CD8-positive, alpha-beta memory T cell (primary cell): Measurements from ENCODE around the gene PFDN1. TPM values are rescaled to one million over a fixed set of nuclear protein-coding genes. Genes with fewer than 3 reads are reported as not detected.

ENCODE experiments used
- CTCF ChIA-PET: fragments of 350-600 bp; sonication (Branson Sonifier 250); formaldehyde crosslinking; loops from one replicate; lab custom pipeline; 2021; ENCODE audit warnings: antibody characterized with exemption; lab: Charles Lee
- POLR2A ChIA-PET: fragments of 350-600 bp; sonication (Branson Sonifier 250); formaldehyde crosslinking; loops from one replicate; lab custom pipeline; 2021; ENCODE audit warnings: antibody characterized with exemption; lab: Charles Lee
- DNase-seq, 5 donors: peaks; one replicate each; pipeline versions ENCODE4 v3.0.0 to v3.0.0-alpha.2; 2020 to 2022; ENCODE audit warnings: mixed read lengths in 1 of 5
- H3K27ac ChIP-seq: one replicate; pipeline ENCODE4 v1.7.0; 2013; ENCODE audit warnings: low read depth, mild to moderate bottlenecking, low read length, moderate library complexity
- H3K27me3 ChIP-seq: 2 replicates; pipeline ENCODE4 v1.7.0; 2013; ENCODE audit warnings: low read length, mild to moderate bottlenecking; ENCODE audit not compliant: insufficient read depth, poor library complexity, severe bottlenecking
- H3K36me3 ChIP-seq: 2 replicates; pipeline ENCODE4 v1.7.0; 2013; ENCODE audit warnings: mild to moderate bottlenecking, low read length, moderate library complexity; ENCODE audit not compliant: insufficient read depth
- H3K4me1 ChIP-seq: 2 replicates; pipeline ENCODE4 v1.7.0; 2013; ENCODE audit warnings: mild to moderate bottlenecking, low read length, moderate library complexity; ENCODE audit not compliant: insufficient read depth
- H3K4me3 ChIP-seq: 2 replicates; pipeline ENCODE4 v1.7.0; 2013; ENCODE audit warnings: mild to moderate bottlenecking, low read length
- H3K9me3 ChIP-seq: 2 replicates; pipeline ENCODE4 v1.7.0; 2013; ENCODE audit warnings: mild to moderate bottlenecking, low read length
- H3K27ac Mint-ChIP-seq, 8 donors: one replicate each; pipeline ENCODE4 v1.8.0; 2020 to 2021; ENCODE audit warnings: mixed read lengths in 8 of 8, mild to moderate bottlenecking in 6 of 8, inconsistent platforms in 3 of 8, moderate library complexity in 3 of 8
- H3K27me3 Mint-ChIP-seq, 2 donors: one replicate each; pipeline ENCODE4 v1.8.0; 2020 to 2021; ENCODE audit warnings: mixed read lengths in 2 of 2, mild to moderate bottlenecking in 1 of 2, moderate library complexity in 1 of 2
- H3K36me3 Mint-ChIP-seq, 3 donors: one replicate each; pipeline ENCODE4 v1.8.0; 2020 to 2021; ENCODE audit warnings: mixed read lengths in 3 of 3, inconsistent platforms in 1 of 3, mild to moderate bottlenecking in 1 of 3
- H3K4me1 Mint-ChIP-seq, 3 donors: one replicate each; pipeline ENCODE4 v1.8.0; 2020 to 2021; ENCODE audit warnings: mixed read lengths in 3 of 3, inconsistent platforms in 1 of 3, mild to moderate bottlenecking in 1 of 3
- H3K4me3 Mint-ChIP-seq, 7 donors: one replicate each; pipeline ENCODE4 v1.8.0; 2020 to 2021; ENCODE audit warnings: mixed read lengths in 7 of 7, mild to moderate bottlenecking in 6 of 7, moderate library complexity in 4 of 7, inconsistent platforms in 2 of 7
- H3K9me3 Mint-ChIP-seq, 5 donors: one replicate each; pipeline ENCODE4 v1.8.0; 2020 to 2022; ENCODE audit warnings: mixed read lengths in 5 of 5, mild to moderate bottlenecking in 3 of 5, moderate library complexity in 2 of 5, inconsistent platforms in 1 of 5
- polyA plus RNA-seq: library from polyadenylated mRNA; unstranded; fragments of 300-500 nt; fragmentation: Illumina TruSeq; gene quantifications from one replicate; pipeline ENCODE4 v1.2.3, GENCODE V29; 2021
- total RNA-seq, 2 experiments: library from RNA; stranded (reverse); gene quantifications; one replicate each; pipeline ENCODE4 v1.2.3, GENCODE V29; 2021

Gene PFDN1
- total and polyA plus RNA-seq, 3 experiments from 2014 or later, result 71.2 to 115 (median 73.2) TPM

- H3K27me3 Mint-ChIP-seq, result peaks cover 0 to 4% of the 10 kb centered on the region in 2 donors
- H3K9me3 ChIP-seq, result no peaks in the 10 kb centered on the region
- H3K36me3 ChIP-seq, result no peaks in the 10 kb centered on the region
- no peak overlapping the region for H3K4me3 ChIP-seq
- no peaks in the 10 kb centered on the region for H3K4me1 ChIP-seq
- ChIA-PET CTCF (no interaction called here), POLR2A (no interaction called here)
- H3K27me3 ChIP-seq, result no peaks in the 10 kb centered on the region
- no peak for DNase-seq
- no peak overlapping the region for H3K27ac ChIP-seq
- no peaks in the 10 kb centered on the region for H3K9me3 Mint-ChIP-seq
- no peak overlapping the region for H3K4me3 Mint-ChIP-seq
- H3K36me3 Mint-ChIP-seq, result peaks cover 0 to 3% (median 0%) of the 10 kb centered on the region in 3 donors
- H3K27ac Mint-ChIP-seq, result peak overlapping the region in 1 of 8 donors; percentile 4
- H3K4me1 Mint-ChIP-seq, result peaks cover 8 to 13% (median 9%) of the 10 kb centered on the region in 3 donors
Measured at GRCh38 chr5:140214831-140215230, 88.1 kb downstream of the PFDN1 start.

- H3K9me3 ChIP-seq, result no peaks in the 10 kb centered on the region
- peaks cover 0 to 6% (median 0%) of the 10 kb centered on the region in 3 donors for H3K36me3 Mint-ChIP-seq
- H3K9me3 Mint-ChIP-seq, result no peaks in the 10 kb centered on the region
- H3K27me3 Mint-ChIP-seq, result peaks cover 0 to 4% of the 10 kb centered on the region in 2 donors
- POLR2A ChIA-PET, result no interaction called here
- H3K27ac Mint-ChIP-seq, result no peak overlapping the region
- no peak overlapping the region for H3K4me3 Mint-ChIP-seq
- no peak overlapping the region for H3K4me3 ChIP-seq
- H3K27ac ChIP-seq, result no peak overlapping the region
- H3K4me1 Mint-ChIP-seq, result peaks cover 8 to 13% (median 9%) of the 10 kb centered on the region in 3 donors
- H3K27me3 ChIP-seq, result no peaks in the 10 kb centered on the region
- no peaks in the 10 kb centered on the region for H3K36me3 ChIP-seq
- CTCF ChIA-PET, result interaction anchor here (1.0 kb wide), 1 partner anchor 426 kb away, joined by 3 read pairs; no protein-coding TSS in a partner anchor
- H3K4me1 ChIP-seq, result no peaks in the 10 kb centered on the region
- DNase-seq, result no peak
Measured at GRCh38 chr5:140213370-140213983, 89.4 kb downstream of the PFDN1 start.

- Histone ChIP-seq H3K4me3 (no peak overlapping the region), H3K36me3 (no peaks in the 10 kb centered on the region), H3K27me3 (no peaks in the 10 kb centered on the region), H3K27ac (no peak overlapping the region), H3K4me1 (no peaks in the 10 kb centered on the region), H3K9me3 (no peaks in the 10 kb centered on the region)
- no peak for DNase-seq
- Mint-ChIP-seq H3K4me3 (no peak overlapping the region), H3K4me1 (no peaks in the 10 kb centered on the region), H3K27me3 (peaks cover 0 to 3% of the 10 kb centered on the region in 2 donors), H3K36me3 (peaks cover 0 to 6% (median 0%) of the 10 kb centered on the region in 3 donors), H3K9me3 (no peaks in the 10 kb centered on the region), H3K27ac (no peak overlapping the region)
- CTCF ChIA-PET, result no interaction called here
- POLR2A ChIA-PET, result no interaction called here
Measured at GRCh38 chr5:140208065-140208464, 94.8 kb downstream of the PFDN1 start.

GRCh38 chr5:140207250-140207964 is 95.5 kb downstream of the PFDN1 start:
- Histone ChIP-seq H3K27ac (no peak overlapping the region), H3K9me3 (no peaks in the 10 kb centered on the region), H3K4me1 (no peaks in the 10 kb centered on the region), H3K4me3 (no peak overlapping the region), H3K36me3 (no peaks in the 10 kb centered on the region), H3K27me3 (no peaks in the 10 kb centered on the region)
- no peak for DNase-seq
- POLR2A ChIA-PET, result no interaction called here
- H3K4me1 Mint-ChIP-seq, result no peaks in the 10 kb centered on the region
- CTCF ChIA-PET, result no interaction called here
- H3K9me3 Mint-ChIP-seq, result no peaks in the 10 kb centered on the region
- peaks cover 0 to 6% (median 0%) of the 10 kb centered on the region in 3 donors for H3K36me3 Mint-ChIP-seq
- peak overlapping the region in 1 of 8 donors; percentile 86 for H3K27ac Mint-ChIP-seq
- H3K27me3 Mint-ChIP-seq, result peaks cover 0 to 3% of the 10 kb centered on the region in 2 donors
- H3K4me3 Mint-ChIP-seq, result no peak overlapping the region

- ChIA-PET CTCF (no interaction called here), POLR2A (no interaction called here)
- H3K27me3 ChIP-seq, result no peaks in the 10 kb centered on the region
- Mint-ChIP-seq H3K36me3 (peaks cover 0 to 6% (median 2%) of the 10 kb centered on the region in 3 donors), H3K27me3 (peaks cover 0 to 3% of the 10 kb centered on the region in 2 donors), H3K4me1 (no peaks in the 10 kb centered on the region), H3K4me3 (no peak overlapping the region), H3K9me3 (no peaks in the 10 kb centered on the region), H3K27ac (no peak overlapping the region)
- H3K27ac ChIP-seq, result no peak overlapping the region
- no peak overlapping the region for H3K4me3 ChIP-seq
- H3K4me1 ChIP-seq, result no peaks in the 10 kb centered on the region
- DNase-seq, result no peak
- H3K36me3 ChIP-seq, result no peaks in the 10 kb centered on the region
- no peaks in the 10 kb centered on the region for H3K9me3 ChIP-seq
Measured at GRCh38 chr5:140205952-140206351, 96.9 kb downstream of the PFDN1 start.

GRCh38 chr5:140205216-140205615 is 97.7 kb downstream of the PFDN1 start:
- H3K4me1 ChIP-seq, result no peaks in the 10 kb centered on the region
- H3K9me3 ChIP-seq, result no peaks in the 10 kb centered on the region
- no peak overlapping the region for H3K4me3 ChIP-seq
- H3K36me3 ChIP-seq, result no peaks in the 10 kb centered on the region
- Mint-ChIP-seq H3K4me3 (no peak overlapping the region), H3K36me3 (peaks cover 0 to 6% (median 2%) of the 10 kb centered on the region in 3 donors), H3K9me3 (no peaks in the 10 kb centered on the region), H3K27me3 (peaks cover 0 to 3% of the 10 kb centered on the region in 2 donors), H3K27ac (no peak overlapping the region), H3K4me1 (no peaks in the 10 kb centered on the region)
- CTCF ChIA-PET, result no interaction called here
- DNase-seq, result no peak
- POLR2A ChIA-PET, result no interaction called here
- no peak overlapping the region for H3K27ac ChIP-seq
- H3K27me3 ChIP-seq, result no peaks in the 10 kb centered on the region

GRCh38 chr5:140202610-140203009 is 100.3 kb downstream of the PFDN1 start:
- no peak overlapping the region for H3K27ac Mint-ChIP-seq
- H3K4me1 Mint-ChIP-seq, result no peaks in the 10 kb centered on the region
- Histone ChIP-seq H3K9me3 (no peaks in the 10 kb centered on the region), H3K27me3 (no peaks in the 10 kb centered on the region), H3K4me1 (no peaks in the 10 kb centered on the region), H3K27ac (no peak overlapping the region), H3K4me3 (no peak overlapping the region), H3K36me3 (no peaks in the 10 kb centered on the region)
- ChIA-PET CTCF (no interaction called here), POLR2A (no interaction called here)
- H3K27me3 Mint-ChIP-seq, result peaks cover 0 to 4% of the 10 kb centered on the region in 2 donors
- H3K36me3 Mint-ChIP-seq, result peaks cover 0 to 2% (median 0%) of the 10 kb centered on the region in 3 donors
- DNase-seq, result no peak
- no peak overlapping the region for H3K4me3 Mint-ChIP-seq
- H3K9me3 Mint-ChIP-seq, result no peaks in the 10 kb centered on the region

GRCh38 chr5:140202078-140202477 is 100.8 kb downstream of the PFDN1 start:
- no peaks in the 10 kb centered on the region for H3K4me1 ChIP-seq
- H3K36me3 Mint-ChIP-seq, result peaks cover 0 to 2% (median 0%) of the 10 kb centered on the region in 3 donors
- no peak overlapping the region for H3K27ac ChIP-seq
- H3K27me3 Mint-ChIP-seq, result peaks cover 0 to 4% of the 10 kb centered on the region in 2 donors
- H3K9me3 ChIP-seq, result no peaks in the 10 kb centered on the region
- no peaks in the 10 kb centered on the region for H3K9me3 Mint-ChIP-seq
- no peaks in the 10 kb centered on the region for H3K27me3 ChIP-seq
- no peak overlapping the region for H3K27ac Mint-ChIP-seq
- ChIA-PET POLR2A (no interaction called here), CTCF (no interaction called here)
- no peak overlapping the region for H3K4me3 Mint-ChIP-seq
- DNase-seq, result no peak
- no peak overlapping the region for H3K4me3 ChIP-seq
- H3K36me3 ChIP-seq, result no peaks in the 10 kb centered on the region
- H3K4me1 Mint-ChIP-seq, result no peaks in the 10 kb centered on the region
